IMR-90 (cell line): ENCODE measurements around the gene PITHD1. TPM values are rescaled to one million over a fixed set of nuclear protein-coding genes. Genes with fewer than 3 reads are reported as not detected.

Experiments used
- ATAC-seq: fragments of 200-7000 bp; cut with Tn5 transposase; 2 replicates; pipeline ENCODE4 v1.9.1; 2020; ENCODE audit warnings: low read depth, mild to moderate bottlenecking, moderate library complexity
- BruUV-seq: library from RNA; stranded (reverse); fragments of 400-500 nt; replicated peaks from 2 replicates; lab custom pipeline; 2021; lab: Mats Ljungman, UMichigan
- CTCF ChIA-PET: fragments of 300-600 bp; formaldehyde crosslinking; extraction: SDS; loops from one replicate; lab custom pipeline; 2021; ENCODE audit warnings: antibody characterized with exemption; lab: Yijun Ruan, JAX
- POLR2A ChIA-PET: fragments of 300-600 bp; sonication (Branson Sonifier 250); formaldehyde crosslinking; loops from one replicate; lab custom pipeline; 2022; ENCODE audit warnings: antibody characterized with exemption; ENCODE audit not compliant: unreplicated experiment; lab: Charles Lee
- DNase-seq: peaks from one replicate; pipeline ENCODE4 v3.0.0; 2013
- H2AFZ ChIP-seq: replicated peaks from 2 replicates; pipeline ENCODE3; 2013; ENCODE audit warnings: low read length, mild to moderate bottlenecking; ENCODE audit not compliant: poor library complexity
- H2AK5ac ChIP-seq: 2 replicates; pipeline ENCODE4 v1.6.1; 2013; ENCODE audit warnings: low read depth, low read length, inconsistent platforms
- H2AK9ac ChIP-seq: replicated peaks from 2 replicates; pipeline ENCODE3; 2013; ENCODE audit warnings: mild to moderate bottlenecking, low read depth, low read length, moderate library complexity; ENCODE audit not compliant: poor library complexity
- H2BK120ac ChIP-seq: 2 replicates; pipeline ENCODE4 v1.6.1; 2013; ENCODE audit warnings: low read depth, low read length, inconsistent platforms
- H2BK15ac ChIP-seq: 3 replicates; pipeline ENCODE4 v1.6.1; 2013; ENCODE audit warnings: low read depth, low read length, inconsistent platforms
- H2BK20ac ChIP-seq: 2 replicates; pipeline ENCODE4 v1.6.1; 2013; ENCODE audit warnings: low read depth, mild to moderate bottlenecking, inconsistent platforms, low read length, moderate library complexity
- H2BK5ac ChIP-seq: 2 replicates; pipeline ENCODE4 v1.6.1; 2013; ENCODE audit warnings: mild to moderate bottlenecking, low read depth, low read length, inconsistent platforms; ENCODE audit not compliant: poor library complexity, severe bottlenecking
- H3K14ac ChIP-seq: replicated peaks from 2 replicates; pipeline ENCODE4 v1.6.1; 2013; ENCODE audit warnings: low read depth, low read length, inconsistent platforms
- H3K18ac ChIP-seq: 2 replicates; pipeline ENCODE4 v1.6.1; 2013; ENCODE audit warnings: low read depth, low read length, control low read depth
- H3K23ac ChIP-seq: 2 replicates; pipeline ENCODE4 v1.6.1; 2013; ENCODE audit warnings: low read depth, low read length, inconsistent platforms
- H3K27ac ChIP-seq: 2 replicates; pipeline ENCODE4 v1.5.1; 2013; ENCODE audit warnings: mild to moderate bottlenecking, control low read depth, low read length; ENCODE audit not compliant: insufficient read depth
- H3K27me3 ChIP-seq: 2 replicates; pipeline ENCODE4 v1.6.1; 2013; ENCODE audit warnings: low read length; ENCODE audit not compliant: control insufficient read depth, insufficient read depth
- H3K36me3 ChIP-seq: 2 replicates; pipeline ENCODE4 v1.6.1; 2013; ENCODE audit warnings: low read length, mixed read lengths; ENCODE audit not compliant: control insufficient read depth, insufficient read depth
- H3K4ac ChIP-seq: 2 replicates; pipeline ENCODE4 v1.6.1; 2013; ENCODE audit warnings: low read depth, low read length, inconsistent platforms
- H3K4me1 ChIP-seq: 2 replicates; pipeline ENCODE4 v1.6.1; 2013; ENCODE audit warnings: low read length, mixed read lengths; ENCODE audit not compliant: control insufficient read depth, insufficient read depth
- H3K4me2 ChIP-seq: 2 replicates; pipeline ENCODE4 v1.6.1; 2013; ENCODE audit warnings: low read depth, mild to moderate bottlenecking, control low read depth, low read length, moderate library complexity
- H3K4me3 ChIP-seq: 2 replicates; pipeline ENCODE4 v1.5.1; 2013; ENCODE audit warnings: low read depth, mild to moderate bottlenecking, control low read depth, low read length, moderate library complexity; ENCODE audit not compliant: insufficient read depth
- H3K56ac ChIP-seq: 2 replicates; pipeline ENCODE4 v1.6.1; 2013; ENCODE audit warnings: low read length, inconsistent platforms; ENCODE audit not compliant: insufficient read depth; ENCODE audit errors: extremely low read depth
- H3K79me1 ChIP-seq, 2 experiments: 2 replicates each; pipeline ENCODE4 v1.6.1; 2013; ENCODE audit warnings: low read length in 2 of 2, inconsistent platforms in 1 of 2, low read depth in 1 of 2
- H3K9ac ChIP-seq: 2 replicates; pipeline ENCODE4 v1.6.1; 2013; ENCODE audit warnings: low read depth, low read length, control low read depth
- H3K9me1 ChIP-seq: 2 replicates; pipeline ENCODE4 v1.6.1; 2013; ENCODE audit warnings: low read length, inconsistent platforms; ENCODE audit not compliant: insufficient read depth
- H3K9me3 ChIP-seq: 2 replicates; pipeline ENCODE4 v1.6.1; 2013; ENCODE audit warnings: low read length; ENCODE audit not compliant: control insufficient read depth, insufficient read depth
- H4K20me1 ChIP-seq: 2 replicates; pipeline ENCODE4 v1.6.1; 2013; ENCODE audit warnings: low read length, inconsistent platforms; ENCODE audit not compliant: insufficient read depth
- H4K5ac ChIP-seq: 2 replicates; pipeline ENCODE4 v1.6.1; 2013; ENCODE audit warnings: mild to moderate bottlenecking, low read depth, low read length, control low read depth
- H4K8ac ChIP-seq, 2 experiments: 2 replicates each; pipeline ENCODE4 v1.6.1; 2013; ENCODE audit warnings: low read depth in 2 of 2, low read length in 2 of 2, control low read depth in 1 of 2, inconsistent platforms in 1 of 2
- H4K91ac ChIP-seq: 2 replicates; pipeline ENCODE4 v1.6.1; 2013; ENCODE audit warnings: low read depth, low read length, inconsistent platforms; ENCODE audit not compliant: insufficient read depth
- MAZ ChIP-seq: IDR thresholded peaks from 2 replicates; pipeline ENCODE4 v1.6.1; 2012; ENCODE audit warnings: low read depth, mild to moderate bottlenecking, low read length, improper control_type of control experiment, moderate library complexity, borderline replicate concordance
- RFX5 ChIP-seq: IDR thresholded peaks from 2 replicates; pipeline ENCODE4 v1.8.0; 2012; ENCODE audit warnings: low read depth, mild to moderate bottlenecking, low read length, moderate library complexity
- USF2 ChIP-seq: fragments of 150-350 bp; IDR thresholded peaks from 2 replicates; pipeline ENCODE4 v1.6.1; 2017; ENCODE audit warnings: mild to moderate bottlenecking, antibody characterized with exemption, low read length, low read depth
- WGBS, 2 experiments: methylation state at CpG; one replicate each; pipeline versions ENCODE4 v1.1.5 to v1.1.7; 2013; ENCODE audit warnings: missing lambda C conversion rate in 2 of 2; ENCODE audit not compliant: insufficient read length in 1 of 2; ENCODE audit errors: extremely low coverage in 2 of 2; 5-methylcytosine and 5-hydroxymethylcytosine counted together
- dilution Hi-C: fragments of 300-500 bp; cut with HindIII; formaldehyde crosslinking; loops from one replicate; pipeline ENCODE4 v1.14.3; 2018; ENCODE audit warnings: low sequenced_read_pairs; ENCODE audit not compliant: unreplicated experiment
- in situ Hi-C: fragments of 300-500 bp; cut with MboI; formaldehyde crosslinking; loops from 3 replicates; pipeline ENCODE4 v1.14.3; 2019; ENCODE audit warnings: low sequenced_read_pairs, inconsistent platforms, mixed read lengths
- intact Hi-C: fragments of 100-400 bp; cut with micrococcal nuclease; formaldehyde crosslinking; loops from 2 replicates; pipeline ENCODE4 v1.10.0; 2022
- polyA plus RNA-seq, 3 experiments: library from polyadenylated mRNA; depleted of rRNA; stranded (reverse); fragments of >200 nt; gene quantifications; 2 replicates each; pipeline ENCODE4 v1.2.3, GENCODE V29; 2012; ENCODE audit warnings: low replicate concordance in 1 of 3
- total RNA-seq: library from RNA; depleted of rRNA; stranded (reverse); fragments of >200 nt; gene quantifications from 2 replicates; pipeline ENCODE4 v1.2.3, GENCODE V29; 2012

The PITHD1 gene
- total and polyA plus RNA-seq, 2 of the 4 experiments (the other 2 are of a cell fraction), result 23.8 to 32.0 TPM

GRCh38 chr1:23799570-23800399 is 21.6 kb downstream of the PITHD1 start:
- CTCF ChIA-PET, result interaction anchor here (0.6 kb wide), 2 partner anchors 10 to 117 kb away, joined by 3 to 4 read pairs; no protein-coding TSS in a partner anchor
- H3K4me1 ChIP-seq, result peaks cover 7% of the 10 kb centered on the region; the same call in 1 of the 2 replicates
- peak; percentile 56 for DNase-seq
- BruUV-seq, result no TSS peak
- H4K5ac ChIP-seq, result peak overlapping the region; percentile 38; the same call in 1 of the 2 replicates
- peak overlapping the region; percentile 98 for H3K4me2 ChIP-seq
- TF ChIP-seq RFX5 (no peak), MAZ (peak; percentile 43; the same call in 1 of the 2 replicates), USF2 (peak; percentile 81)
- ATAC-seq, result peak; percentile 48
- H2AFZ ChIP-seq, result peak overlapping the region; percentile 94
- peak overlapping the region; percentile 81 for H3K9ac ChIP-seq
- H3K4ac ChIP-seq, result peak overlapping the region; percentile 96
- peaks cover 17 to 37% of the 10 kb centered on the region in 2 experiments for H3K79me1 ChIP-seq
- H2BK20ac ChIP-seq, result no peak overlapping the region
- WGBS, 2 experiments, result 12% methylated on average over 11 of the region's 48 CpGs; no CpG with 5 or more reads in 1 of the 2 experiments
- intact Hi-C loops, result no loop called here
- H3K4me3 ChIP-seq, result peak overlapping the region; percentile 67
- peak overlapping the region; percentile 87 for H4K91ac ChIP-seq
- peak overlapping the region; percentile 98 for H3K14ac ChIP-seq
- peaks cover 22% of the 10 kb centered on the region for H3K36me3 ChIP-seq
- no peaks in the 10 kb centered on the region for H3K9me3 ChIP-seq
- H4K8ac ChIP-seq, result peak overlapping the region; percentile 52 to 96
- H3K9me1 ChIP-seq, result peaks cover 6% of the 10 kb centered on the region; the same call in 1 of the 2 replicates
- dilution Hi-C loops, result no loop called here
- H2BK15ac ChIP-seq, result peak overlapping the region; percentile 74; the same call in 2 of the 3 replicates
- H2BK5ac ChIP-seq, result peak overlapping the region; percentile 82
- H2AK9ac ChIP-seq, result peak overlapping the region; percentile 98
- peak overlapping the region; percentile 84; the same call in 1 of the 2 replicates for H3K56ac ChIP-seq
- peak overlapping the region; percentile 97 for H3K23ac ChIP-seq
- no peaks in the 10 kb centered on the region for H4K20me1 ChIP-seq
- peak overlapping the region; percentile 39; the same call in 1 of the 2 replicates for H3K18ac ChIP-seq
- peak overlapping the region; percentile 91 for H2AK5ac ChIP-seq
- H3K27me3 ChIP-seq, result no peaks in the 10 kb centered on the region
- H2BK120ac ChIP-seq, result peak overlapping the region; percentile 45
- in situ Hi-C loops, result no loop called here
- POLR2A ChIA-PET, result interaction anchor here (0.5 kb wide), 1 partner anchor 20 kb away, joined by 3 read pairs; no protein-coding TSS in a partner anchor
- H3K27ac ChIP-seq, result peak overlapping the region; percentile 71
